ENCODE results near the gene TP73.

Gene TP73

DNA sequence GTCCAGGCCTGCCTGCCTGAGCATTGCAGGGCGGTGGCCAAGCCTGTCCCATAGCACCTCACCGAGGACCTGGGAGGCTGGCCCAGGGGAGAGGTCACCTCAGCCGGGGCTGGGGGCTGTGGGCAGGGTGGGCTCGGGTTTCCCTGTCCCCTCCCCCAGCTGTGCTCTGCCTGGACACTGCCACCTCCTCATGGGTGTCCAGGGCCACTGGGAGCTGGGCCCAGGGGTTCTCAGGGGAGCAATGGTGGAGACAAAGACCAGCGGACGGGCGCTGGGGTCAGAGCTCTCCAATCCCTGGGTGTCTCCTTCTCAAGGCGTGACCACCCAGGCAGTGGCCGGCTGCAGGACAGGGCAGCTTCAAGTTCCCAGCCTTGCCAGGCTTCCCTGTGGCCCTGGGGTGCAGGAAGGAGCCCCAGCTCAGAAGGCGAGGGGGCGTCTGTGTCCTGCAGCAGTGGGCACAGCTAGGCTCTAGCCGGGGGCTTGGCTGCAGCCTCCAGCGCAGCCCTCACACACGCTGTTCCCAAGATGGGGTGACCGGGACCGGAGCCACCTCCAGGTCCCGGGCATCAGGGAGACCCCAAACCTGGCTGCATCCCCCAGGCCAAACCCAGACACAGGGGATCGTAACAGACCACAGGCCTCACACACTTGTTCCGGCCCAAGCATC lies 29.0 kb downstream of the TP73 start:
- in situ Hi-C loops (cut with MboI; ENCODE audit: low sequenced_read_pairs, unreplicated experiment): no loop called here
- DNase-seq (ENCODE audit: low spot score): no peak
- TF ChIP-seq, protein P1, sequence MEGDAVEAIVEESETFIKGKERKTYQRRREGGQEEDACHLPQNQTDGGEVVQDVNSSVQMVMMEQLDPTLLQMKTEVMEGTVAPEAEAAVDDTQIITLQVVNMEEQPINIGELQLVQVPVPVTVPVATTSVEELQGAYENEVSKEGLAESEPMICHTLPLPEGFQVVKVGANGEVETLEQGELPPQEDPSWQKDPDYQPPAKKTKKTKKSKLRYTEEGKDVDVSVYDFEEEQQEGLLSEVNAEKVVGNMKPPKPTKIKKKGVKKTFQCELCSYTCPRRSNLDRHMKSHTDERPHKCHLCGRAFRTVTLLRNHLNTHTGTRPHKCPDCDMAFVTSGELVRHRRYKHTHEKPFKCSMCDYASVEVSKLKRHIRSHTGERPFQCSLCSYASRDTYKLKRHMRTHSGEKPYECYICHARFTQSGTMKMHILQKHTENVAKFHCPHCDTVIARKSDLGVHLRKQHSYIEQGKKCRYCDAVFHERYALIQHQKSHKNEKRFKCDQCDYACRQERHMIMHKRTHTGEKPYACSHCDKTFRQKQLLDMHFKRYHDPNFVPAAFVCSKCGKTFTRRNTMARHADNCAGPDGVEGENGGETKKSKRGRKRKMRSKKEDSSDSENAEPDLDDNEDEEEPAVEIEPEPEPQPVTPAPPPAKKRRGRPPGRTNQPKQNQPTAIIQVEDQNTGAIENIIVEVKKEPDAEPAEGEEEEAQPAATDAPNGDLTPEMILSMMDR (IDR thresholded peaks at IDR 0.05; ENCODE audit: borderline replicate concordance, control extremely low read depth, extremely low read depth, insufficient read depth, missing control alignments): no peak

DNA sequence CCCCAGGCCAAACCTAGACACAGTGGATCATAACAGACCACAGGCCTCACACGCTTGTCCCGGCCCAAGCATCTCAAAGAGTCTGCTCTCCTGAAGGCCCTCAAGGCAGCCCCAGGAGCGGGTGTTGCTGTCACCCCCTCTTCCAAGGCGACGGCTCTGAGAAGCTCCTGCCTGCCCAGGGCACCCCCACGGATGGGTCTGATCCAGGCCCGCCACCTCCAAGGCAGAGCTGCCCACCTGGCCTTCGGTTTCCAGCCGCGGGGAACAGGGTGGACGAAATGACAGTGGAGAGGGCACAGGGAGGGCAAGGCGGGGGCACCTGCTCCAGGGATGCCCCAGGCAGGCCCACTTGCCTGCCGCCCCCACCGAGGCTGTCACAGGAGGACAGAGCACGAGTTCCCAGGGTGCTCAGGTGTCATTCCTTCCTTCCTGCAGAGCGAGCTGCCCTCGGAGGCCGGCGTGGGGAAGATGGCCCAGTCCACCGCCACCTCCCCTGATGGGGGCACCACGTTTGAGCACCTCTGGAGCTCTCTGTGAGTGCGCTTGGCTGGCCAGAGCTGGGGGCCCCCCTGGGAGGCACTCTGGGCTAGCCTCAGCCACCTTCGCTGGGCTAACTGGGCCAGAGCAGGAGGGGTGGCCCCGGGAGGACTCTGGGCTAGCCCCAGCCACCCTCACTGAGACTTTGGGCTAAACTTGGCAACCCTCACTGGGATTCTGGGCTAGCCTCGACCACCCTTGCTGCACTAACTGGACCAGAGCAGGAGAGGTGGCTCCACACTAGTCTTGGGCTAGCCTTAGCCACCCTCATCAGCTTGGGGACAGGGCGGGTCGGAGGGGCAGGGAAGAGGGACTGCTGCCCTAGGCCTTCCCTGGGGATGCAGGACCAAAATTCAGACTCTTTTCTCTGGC lies 29.8 kb downstream of the TP73 start:
- in situ Hi-C loops (cut with MboI; ENCODE audit: low sequenced_read_pairs, unreplicated experiment): no loop called here
- DNase-seq (ENCODE audit: low spot score): no peak
- TF ChIP-seq, protein P1 (IDR thresholded peaks at IDR 0.05; ENCODE audit: borderline replicate concordance, control extremely low read depth, extremely low read depth, insufficient read depth, missing control alignments): no peak

DNA sequence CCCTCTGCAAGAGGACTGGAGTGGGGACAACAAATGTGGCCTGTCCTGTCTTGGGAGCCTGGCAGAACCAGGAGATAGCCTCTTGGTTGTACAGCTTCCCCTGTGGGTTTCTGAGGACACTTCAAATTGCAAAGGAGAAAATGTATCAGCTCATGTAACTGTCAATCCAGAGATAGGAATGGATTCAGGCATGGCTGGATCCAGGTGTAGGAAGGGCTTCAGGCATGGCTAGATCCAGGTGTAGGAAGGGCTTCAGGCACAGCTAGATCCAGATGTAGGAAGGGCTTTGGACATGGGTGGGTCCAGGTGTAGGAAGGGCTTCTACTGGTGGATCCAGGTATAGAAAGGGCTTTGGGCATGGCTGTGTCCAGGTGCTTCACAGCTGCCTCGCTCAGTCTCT lies 30.9 kb downstream of the TP73 start:
- no peak for DNase-seq (ENCODE audit: low spot score)
- in situ Hi-C loops (cut with MboI; ENCODE audit: low sequenced_read_pairs, unreplicated experiment): no loop called here
- TF ChIP-seq, protein P1 (IDR thresholded peaks at IDR 0.05; ENCODE audit: borderline replicate concordance, control extremely low read depth, extremely low read depth, insufficient read depth, missing control alignments): no peak

DNA sequence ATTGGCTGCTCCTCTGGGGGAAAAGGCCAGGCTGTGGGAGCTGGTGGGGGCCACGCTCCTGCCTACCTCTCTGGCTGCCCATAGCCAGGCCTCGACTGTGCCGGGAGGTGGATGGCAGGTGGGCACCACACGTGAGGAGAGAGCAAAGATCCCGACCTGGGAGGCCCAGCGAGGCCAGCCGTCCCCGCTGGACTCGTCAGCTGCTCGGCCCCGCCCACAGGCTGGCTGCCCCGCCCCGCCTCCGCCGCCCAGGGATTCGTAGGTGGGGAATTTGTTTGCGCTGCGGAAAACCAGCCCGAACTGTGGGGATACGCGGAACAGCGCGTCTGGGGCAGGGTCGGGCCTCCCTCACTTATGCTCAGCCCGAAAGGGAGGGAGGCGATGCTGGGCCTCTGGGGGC lies 31.7 kb downstream of the TP73 start:
- DNase-seq (ENCODE audit: low spot score): no peak
- TF ChIP-seq, protein P1 (IDR thresholded peaks at IDR 0.05; ENCODE audit: borderline replicate concordance, control extremely low read depth, extremely low read depth, insufficient read depth, missing control alignments): no peak
- in situ Hi-C loops (cut with MboI; ENCODE audit: low sequenced_read_pairs, unreplicated experiment): no loop called here

DNA sequence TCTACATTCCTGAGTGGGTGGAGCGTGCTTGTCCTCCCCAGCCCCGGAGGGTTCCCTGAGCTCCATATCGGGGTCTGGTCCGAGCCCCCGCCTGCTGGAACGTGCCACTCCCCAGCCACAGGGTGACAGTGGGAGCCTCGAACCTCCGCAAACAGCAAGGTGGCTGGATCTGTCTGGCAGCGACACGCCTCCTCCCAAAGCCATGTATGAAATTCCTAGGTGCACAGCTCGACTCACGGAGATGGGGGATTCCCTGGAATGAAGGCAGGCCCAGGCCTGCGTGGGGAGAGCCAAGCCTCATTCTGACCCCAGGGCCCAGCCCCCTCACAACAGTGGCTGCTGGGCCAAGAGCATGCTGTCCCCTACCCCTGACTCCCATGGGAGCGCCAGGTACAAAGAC lies 32.9 kb downstream of the TP73 start:
- in situ Hi-C loops (cut with MboI; ENCODE audit: low sequenced_read_pairs, unreplicated experiment): no loop called here
- TF ChIP-seq, protein P1 (IDR thresholded peaks at IDR 0.05; ENCODE audit: borderline replicate concordance, control extremely low read depth, extremely low read depth, insufficient read depth, missing control alignments): no peak
- no peak for DNase-seq (ENCODE audit: low spot score)

DNA sequence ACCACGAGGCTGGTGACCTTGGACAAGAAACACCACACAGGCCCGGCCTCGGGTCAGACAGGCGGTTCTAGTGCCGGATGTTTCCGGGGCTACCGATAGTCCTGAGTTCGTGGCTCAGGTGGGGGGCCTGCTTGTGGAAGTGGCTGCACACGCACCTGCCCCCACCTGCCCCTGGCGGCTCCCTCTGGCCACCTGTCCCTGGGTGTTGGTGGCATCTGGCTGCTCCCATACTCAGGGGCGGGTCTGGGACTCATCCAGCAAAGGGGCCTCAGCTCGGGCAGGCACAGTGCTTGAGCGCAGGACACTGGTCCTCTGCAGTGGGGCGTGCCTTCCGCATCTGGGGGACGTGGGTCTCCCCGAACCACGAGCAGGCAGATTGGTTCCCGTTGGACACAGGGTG lies 33.6 kb downstream of the TP73 start:
- in situ Hi-C loops (cut with MboI; ENCODE audit: low sequenced_read_pairs, unreplicated experiment): no loop called here
- DNase-seq (ENCODE audit: low spot score): no peak
- TF ChIP-seq, protein P1 (IDR thresholded peaks at IDR 0.05; ENCODE audit: borderline replicate concordance, control extremely low read depth, extremely low read depth, insufficient read depth, missing control alignments): no peak

Data from GM13976 (cell line).